Skeletal muscle satellite cell (primary cell): ENCODE data around the gene TRMT44.

ENCODE experiments used
- H3K27me3 ChIP-seq: 2 replicates; pipeline ENCODE4 v1.7.0; 2013; ENCODE audit warnings: low read length; ENCODE audit not compliant: control insufficient read depth, insufficient read depth
- H3K36me3 ChIP-seq: 2 replicates; pipeline ENCODE4 v1.7.0; 2013; ENCODE audit warnings: mild to moderate bottlenecking, control low read depth, low read length; ENCODE audit not compliant: insufficient read depth
- H3K4me1 ChIP-seq: 2 replicates; pipeline ENCODE4 v1.7.0; 2013; ENCODE audit warnings: low read length; ENCODE audit not compliant: control insufficient read depth, insufficient read depth
- H3K4me2 ChIP-seq: 2 replicates; pipeline ENCODE4 v1.7.0; 2013; ENCODE audit warnings: mild to moderate bottlenecking, low read length
- H3K4me3 ChIP-seq: 2 replicates; pipeline ENCODE4 v1.7.0; 2013; ENCODE audit warnings: low read length
- H3K9ac ChIP-seq: 2 replicates; pipeline ENCODE4 v1.7.0; 2013; ENCODE audit warnings: mild to moderate bottlenecking, low read depth, low read length, moderate library complexity
- H3K9me3 ChIP-seq: replicated peaks from 2 replicates; pipeline ENCODE4 v1.7.0; 2013; ENCODE audit warnings: mild to moderate bottlenecking, control low read depth, low read length

The TRMT44 gene

DNA sequence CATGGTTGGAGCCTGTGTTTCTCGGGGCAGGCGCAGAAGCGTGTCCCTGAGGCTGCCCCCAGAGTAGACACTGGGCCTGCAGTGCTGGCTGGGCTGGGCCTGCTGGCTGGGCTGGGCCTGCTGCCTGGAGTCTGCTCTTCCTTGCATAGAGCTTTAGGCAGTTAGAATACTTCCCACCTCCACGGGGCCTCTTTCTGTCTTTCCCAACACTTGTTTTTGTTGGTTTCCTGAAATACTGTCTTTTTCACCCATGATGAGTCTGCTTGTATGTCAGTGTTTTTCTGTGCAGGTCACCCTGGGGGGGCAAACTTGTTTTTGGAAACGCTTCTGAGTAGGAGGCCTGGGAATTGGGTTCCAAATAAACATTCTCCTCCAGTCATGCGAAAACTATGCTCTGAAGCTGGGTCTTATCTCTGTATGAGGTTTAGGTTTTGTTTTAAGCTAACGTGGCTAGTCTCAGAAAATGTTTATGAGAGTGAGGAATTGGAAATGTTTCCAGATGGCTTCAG is 32.2 kb downstream of the TRMT44 start:
- H3K27me3 ChIP-seq, result no peaks in the 10 kb centered on the region
- peaks cover 33% of the 10 kb centered on the region for H3K36me3 ChIP-seq
- no peaks in the 10 kb centered on the region for H3K9me3 ChIP-seq
- peak overlapping the region; percentile 26 for H3K4me2 ChIP-seq
- peak overlapping the region; percentile 37 for H3K9ac ChIP-seq
- H3K4me1 ChIP-seq, result peaks cover 19% of the 10 kb centered on the region
- H3K4me3 ChIP-seq, result no peak overlapping the region

DNA sequence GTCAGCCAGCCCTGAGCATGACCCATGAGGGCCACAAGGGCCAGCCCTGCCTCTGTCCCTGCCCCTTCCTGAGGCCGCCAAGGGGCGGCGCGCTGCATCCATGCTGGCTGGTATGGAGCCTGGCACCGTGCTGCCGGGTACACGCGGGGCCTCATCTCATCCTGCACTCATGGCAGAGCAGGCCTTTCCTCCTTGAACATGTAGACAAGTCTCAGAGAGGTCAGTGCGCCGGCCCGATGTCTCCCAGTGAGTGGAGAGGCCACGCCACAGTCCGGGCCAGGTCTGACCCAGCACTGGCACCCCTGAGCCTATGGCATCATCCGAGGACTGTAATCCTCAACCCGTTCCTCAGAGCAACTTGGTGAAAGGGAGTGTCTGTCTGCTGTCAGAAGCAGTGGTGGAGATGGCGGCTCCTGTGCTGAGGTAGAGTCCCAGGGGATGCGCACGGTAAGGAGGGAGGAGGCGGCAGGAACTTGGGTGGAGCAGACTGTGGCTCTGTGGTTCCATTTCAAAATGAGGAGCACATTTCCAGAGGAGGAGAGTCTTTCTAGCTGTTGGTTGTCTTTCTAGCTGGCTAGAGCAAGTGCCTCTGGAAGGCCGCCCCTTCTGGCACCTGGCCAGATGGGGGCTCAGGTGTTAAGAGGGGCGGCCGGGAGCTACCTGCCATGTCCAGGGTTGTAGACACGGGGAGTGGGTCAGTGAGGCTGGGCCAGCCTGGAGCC is 32.8 kb downstream of the TRMT44 start:
- Histone ChIP-seq H3K4me1 (peaks cover 19% of the 10 kb centered on the region), H3K9ac (peak overlapping the region; percentile 30), H3K4me2 (peak overlapping the region; percentile 22), H3K9me3 (no peaks in the 10 kb centered on the region), H3K4me3 (no peak overlapping the region), H3K27me3 (no peaks in the 10 kb centered on the region), H3K36me3 (peaks cover 33% of the 10 kb centered on the region)

DNA sequence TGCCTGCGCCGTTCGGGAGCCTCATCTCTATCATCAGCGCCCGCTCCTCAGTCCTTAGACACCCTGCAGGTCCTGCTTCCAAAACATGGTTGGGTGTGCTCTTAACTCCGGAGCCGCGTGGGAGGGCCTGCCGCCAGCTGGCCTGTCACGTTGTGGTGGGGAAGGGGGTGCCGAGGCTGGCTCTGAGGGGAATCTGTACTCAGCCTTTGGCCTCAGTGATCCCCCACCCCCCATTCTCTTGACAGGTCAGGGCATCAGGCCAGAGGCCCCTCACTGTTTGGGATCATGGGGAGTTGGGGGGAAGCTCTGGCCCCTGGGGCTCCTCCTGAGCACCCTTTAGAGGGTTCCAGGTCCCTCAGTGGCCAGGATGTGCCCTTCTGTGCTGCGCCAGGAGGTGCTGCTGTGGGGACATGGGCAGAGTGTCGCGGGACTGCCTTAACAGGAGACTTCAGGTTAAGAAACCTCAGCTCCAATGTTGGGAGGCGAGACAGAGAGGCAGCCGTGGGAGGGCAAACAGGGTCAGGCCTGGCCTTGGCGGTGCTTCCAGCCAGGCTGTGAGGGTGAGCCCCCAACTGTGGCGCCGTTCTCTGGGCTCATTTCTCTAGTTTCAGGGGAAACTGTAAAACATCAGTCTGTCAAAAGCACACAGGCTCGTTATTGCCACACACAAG is 33.5 kb downstream of the TRMT44 start:
- no peak overlapping the region for H3K4me3 ChIP-seq
- no peak overlapping the region for H3K9ac ChIP-seq
- no peaks in the 10 kb centered on the region for H3K27me3 ChIP-seq
- H3K36me3 ChIP-seq, result peaks cover 32% of the 10 kb centered on the region
- peaks cover 19% of the 10 kb centered on the region for H3K4me1 ChIP-seq
- H3K4me2 ChIP-seq, result no peak overlapping the region
- no peaks in the 10 kb centered on the region for H3K9me3 ChIP-seq

DNA sequence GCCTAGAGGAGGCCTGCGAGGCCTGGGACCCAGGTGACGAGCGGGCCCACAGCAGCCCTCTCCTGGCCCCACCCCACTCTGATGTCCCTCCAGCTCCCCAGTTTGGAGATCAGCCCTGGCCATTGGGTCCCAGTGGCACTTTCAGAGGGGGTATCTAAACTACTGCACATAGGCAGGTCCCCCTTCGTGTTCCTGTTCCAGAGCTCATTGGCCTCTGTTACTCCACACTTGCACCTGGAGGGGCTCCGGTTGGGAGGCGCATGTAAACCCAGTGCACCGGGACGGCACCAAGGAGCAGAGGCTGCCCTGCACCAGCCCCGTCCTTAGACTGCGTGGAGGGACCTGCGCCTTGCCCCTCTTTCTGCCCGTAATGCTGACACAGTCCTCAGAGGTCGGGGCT is 34.3 kb downstream of the TRMT44 start:
- Histone ChIP-seq H3K9ac (no peak overlapping the region), H3K4me1 (peaks cover 19% of the 10 kb centered on the region), H3K4me2 (no peak overlapping the region), H3K36me3 (peaks cover 24% of the 10 kb centered on the region), H3K27me3 (no peaks in the 10 kb centered on the region), H3K9me3 (no peaks in the 10 kb centered on the region), H3K4me3 (no peak overlapping the region)

DNA sequence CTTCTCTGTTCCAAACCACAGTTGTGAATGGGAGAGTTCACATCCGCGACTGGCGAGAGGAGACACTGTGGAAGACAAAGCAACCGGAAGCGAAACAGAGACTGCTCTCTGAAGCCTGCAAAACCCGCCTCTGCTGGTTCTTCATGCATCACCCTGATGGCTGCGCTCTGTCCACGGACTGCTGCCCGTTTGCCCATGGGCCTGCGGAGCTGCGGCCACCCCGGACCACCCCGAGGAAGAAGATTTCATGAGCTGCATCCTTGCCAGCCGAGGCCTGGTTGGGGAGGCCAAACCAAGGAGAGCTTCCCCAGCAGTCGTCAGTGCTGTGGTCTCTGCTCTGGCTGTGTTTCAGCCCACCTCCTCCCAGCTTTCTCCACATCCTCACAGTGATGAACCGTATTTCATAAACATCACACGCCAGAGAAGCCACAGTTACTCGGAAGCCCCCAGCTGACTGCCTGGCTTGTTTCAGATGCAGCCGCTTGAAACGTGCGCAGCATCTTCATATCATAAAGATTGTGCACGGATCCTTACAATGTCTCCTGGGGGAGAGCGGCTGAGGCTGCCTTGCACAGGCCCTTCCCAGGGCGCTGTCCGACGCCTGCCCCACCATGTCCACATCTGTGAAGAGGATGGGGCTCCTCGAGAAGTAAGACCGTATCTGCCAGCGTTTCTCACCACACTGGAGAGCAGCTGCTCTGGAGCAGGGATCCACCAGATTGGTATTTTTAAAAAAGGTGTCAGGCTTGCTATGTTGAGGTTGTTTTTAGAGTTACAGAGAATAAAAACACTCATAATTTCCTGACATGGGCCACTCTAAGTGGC is 35.4 kb downstream of the TRMT44 start:
- peaks cover 15% of the 10 kb centered on the region for H3K36me3 ChIP-seq
- H3K27me3 ChIP-seq, result no peaks in the 10 kb centered on the region
- no peak overlapping the region for H3K4me3 ChIP-seq
- peaks cover 19% of the 10 kb centered on the region for H3K4me1 ChIP-seq
- no peak overlapping the region for H3K4me2 ChIP-seq
- no peaks in the 10 kb centered on the region for H3K9me3 ChIP-seq
- no peak overlapping the region for H3K9ac ChIP-seq

DNA sequence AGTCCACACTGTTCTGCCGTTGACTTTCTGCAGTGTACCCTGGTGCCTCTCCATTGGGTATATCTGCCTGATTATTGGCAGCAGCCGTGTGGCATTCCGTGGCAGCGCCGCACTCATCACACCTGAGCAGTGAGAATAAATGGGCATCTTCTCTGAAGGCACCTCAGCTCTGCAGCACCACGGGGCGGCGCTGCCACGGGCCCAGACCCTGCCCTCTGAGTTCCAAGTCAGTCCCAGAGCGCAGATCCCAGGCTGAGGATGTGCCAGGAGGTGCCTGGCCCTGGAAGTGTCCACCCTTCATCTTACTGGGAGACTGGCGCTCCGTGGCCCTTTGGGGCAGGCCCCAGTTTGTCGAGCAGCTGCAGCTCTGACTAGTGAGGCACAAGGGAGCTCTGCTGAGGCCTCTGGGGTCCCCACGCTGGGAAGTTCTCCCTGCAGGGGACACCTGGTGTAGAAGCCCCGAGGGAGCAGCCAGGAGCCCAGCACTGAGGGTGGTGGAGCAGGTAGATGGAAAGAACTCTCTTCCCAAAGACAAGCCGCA is 36.6 kb downstream of the TRMT44 start:
- Histone ChIP-seq H3K4me1 (peaks cover 17% of the 10 kb centered on the region), H3K4me2 (no peak overlapping the region), H3K27me3 (no peaks in the 10 kb centered on the region), H3K9me3 (no peaks in the 10 kb centered on the region), H3K4me3 (no peak overlapping the region), H3K36me3 (peaks cover 15% of the 10 kb centered on the region), H3K9ac (no peak overlapping the region)

DNA sequence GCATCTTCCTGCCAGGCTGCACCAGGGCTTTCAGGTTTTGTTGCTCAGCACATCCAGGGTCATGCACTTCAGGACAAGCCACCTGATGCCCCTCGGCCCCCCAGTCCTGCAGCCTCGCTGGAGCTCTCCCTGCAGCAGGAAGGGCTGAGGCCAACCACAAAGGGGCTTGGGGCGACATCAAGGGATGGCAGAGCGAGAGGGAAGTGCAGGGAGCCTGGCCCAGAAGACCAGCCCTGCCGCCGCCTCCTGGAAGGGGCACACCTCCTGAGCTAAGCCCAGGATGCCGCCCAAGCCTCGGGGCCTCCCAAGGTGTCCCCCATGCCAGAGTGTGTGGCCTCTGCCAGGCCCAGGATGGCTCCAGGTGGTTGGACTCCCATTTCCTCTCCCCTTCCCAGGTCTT is 37.1 kb downstream of the TRMT44 start:
- no peak overlapping the region for H3K4me2 ChIP-seq

DNA sequence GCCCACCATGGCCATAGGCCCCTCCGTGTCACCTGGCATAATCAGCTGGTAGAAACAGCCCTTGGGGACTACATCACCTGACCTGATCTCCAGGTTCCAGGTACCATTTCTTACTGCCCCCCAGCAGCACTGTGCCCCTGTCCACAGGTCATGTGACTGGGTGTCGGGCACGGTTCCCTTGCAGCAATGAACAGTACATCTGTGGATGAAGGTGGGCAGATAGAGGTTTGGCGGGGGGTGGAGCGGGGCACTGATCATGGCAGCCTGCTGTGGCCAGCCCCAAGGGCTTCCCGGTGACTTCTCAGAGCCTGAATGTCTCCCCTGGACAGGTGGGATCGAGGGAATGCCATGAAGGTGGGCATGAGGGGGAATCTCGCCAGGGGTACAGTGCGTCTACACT is 37.8 kb downstream of the TRMT44 start:
- Histone ChIP-seq H3K9me3 (no peaks in the 10 kb centered on the region), H3K36me3 (peaks cover 15% of the 10 kb centered on the region), H3K4me3 (no peak overlapping the region), H3K9ac (no peak overlapping the region), H3K27me3 (no peaks in the 10 kb centered on the region), H3K4me2 (no peak overlapping the region), H3K4me1 (peaks cover 5% of the 10 kb centered on the region)

More for the DNA sequence above, 37.1 kb downstream of the TRMT44 start:
- Histone ChIP-seq H3K27me3 (no peaks in the 10 kb centered on the region), H3K4me3 (no peak overlapping the region), H3K4me1 (peaks cover 12% of the 10 kb centered on the region), H3K9ac (no peak overlapping the region), H3K36me3 (peaks cover 15% of the 10 kb centered on the region), H3K9me3 (no peaks in the 10 kb centered on the region)

DNA sequence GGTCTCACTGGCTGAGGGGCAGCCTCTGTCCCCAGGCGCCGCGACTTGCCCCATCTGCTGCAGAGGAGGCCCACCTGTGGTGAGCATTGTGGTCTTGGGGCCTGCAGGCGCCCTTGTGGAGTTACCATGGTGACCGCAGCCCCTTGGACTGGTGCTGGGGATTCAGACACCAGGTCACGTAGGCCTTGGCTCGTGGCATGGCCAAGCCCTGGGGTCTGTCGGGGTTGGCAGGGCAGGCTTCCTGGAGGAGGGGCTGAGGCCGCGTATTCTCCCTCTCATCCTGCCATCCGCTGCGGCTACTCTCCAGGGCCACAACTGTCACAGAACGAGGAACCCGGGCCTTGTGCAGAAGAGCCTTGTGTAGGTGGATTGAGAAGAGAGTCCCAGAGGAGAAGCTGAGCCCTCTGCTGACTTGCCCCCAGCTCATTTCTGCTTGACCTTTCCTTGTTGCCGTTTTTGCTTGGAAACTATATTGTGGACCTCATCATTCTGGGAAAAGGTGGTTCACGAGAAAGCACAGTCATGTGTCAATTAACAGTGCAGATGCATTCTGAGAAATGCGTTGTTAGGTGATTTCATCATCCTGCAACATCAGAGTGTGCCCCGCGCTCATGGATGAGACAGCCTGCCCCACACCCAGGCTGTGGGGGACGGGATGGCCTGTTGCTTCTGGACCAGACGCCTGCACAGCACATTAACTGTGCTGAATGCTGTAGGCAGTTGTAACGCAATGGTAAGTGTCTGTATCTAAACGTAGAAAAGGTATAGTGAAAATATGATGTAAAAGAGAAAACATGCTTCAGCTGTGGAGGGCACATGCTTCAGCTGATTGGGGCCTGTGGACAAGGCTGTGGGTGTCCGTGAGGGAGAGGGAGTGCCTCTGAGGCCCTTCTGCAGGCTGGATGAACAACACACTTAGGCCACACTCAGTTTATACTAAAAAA is 38.5 kb downstream of the TRMT44 start:
- H3K4me3 ChIP-seq, result no peak overlapping the region
- H3K4me1 ChIP-seq, result no peaks in the 10 kb centered on the region
- H3K4me2 ChIP-seq, result no peak overlapping the region
- H3K9ac ChIP-seq, result no peak overlapping the region
- H3K27me3 ChIP-seq, result no peaks in the 10 kb centered on the region
- H3K36me3 ChIP-seq, result peaks cover 15% of the 10 kb centered on the region
- no peaks in the 10 kb centered on the region for H3K9me3 ChIP-seq

DNA sequence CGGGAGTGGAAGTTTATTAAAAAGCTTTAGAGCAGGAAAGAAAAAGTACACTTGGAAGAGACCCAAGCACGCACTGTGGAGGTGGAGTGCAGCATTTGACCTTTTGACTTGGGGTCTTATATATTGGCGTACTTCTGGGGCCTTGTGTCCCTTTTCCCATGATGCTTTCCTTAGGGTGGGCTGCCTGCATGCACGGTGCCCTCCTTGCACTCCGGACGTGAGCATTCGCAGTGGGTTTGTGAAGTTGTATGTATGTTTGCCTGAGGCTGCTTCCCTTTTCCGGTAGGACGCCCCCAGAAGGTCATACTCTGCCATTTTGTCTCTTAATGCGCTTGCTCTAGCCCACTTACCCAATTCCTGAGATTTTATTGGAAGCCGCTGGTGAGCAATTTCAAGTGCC is 39.6 kb downstream of the TRMT44 start:
- Histone ChIP-seq H3K4me2 (no peak overlapping the region), H3K4me1 (no peaks in the 10 kb centered on the region), H3K27me3 (no peaks in the 10 kb centered on the region), H3K36me3 (peaks cover 15% of the 10 kb centered on the region), H3K9me3 (no peaks in the 10 kb centered on the region), H3K9ac (no peak overlapping the region), H3K4me3 (no peak overlapping the region)
